HG03469 (cell line): ENCODE data around the gene PRRC2A.

Experiments
- ATAC-seq: cut with Tn5 transposase; IDR thresholded peaks from one replicate; pipeline ENCODE4 v1.9.1; 2021; ENCODE audit warnings: mild to moderate bottlenecking, moderate library complexity, moderate number of reproducible peaks; ENCODE audit not compliant: unreplicated experiment

The PRRC2A gene

GRCh38 chr6:31664790-31665500 is 44.4 kb downstream of the PRRC2A start, which contains the start of gene GPANK1:
GPANK1 (minus strand) TSS chr6:31664997; CDS start chr6:31664478, 519 bp downstream.
- ATAC-seq: no peak

GRCh38 chr6:31665501-31666336 is 45.2 kb downstream of the PRRC2A start, which contains the start of gene CSNK2B:
CSNK2B (plus strand) TSS chr6:31666080; CDS start chr6:31666832, 752 bp downstream.
- ATAC-seq: peak; percentile 63

- ATAC-seq: no peak
Observed at GRCh38 chr6:31666337-31666965, 45.9 kb downstream of the PRRC2A start.

- no peak for ATAC-seq
Observed at GRCh38 chr6:31669676-31670075, 49.2 kb downstream of the PRRC2A start, which contains the start of gene LY6G5B. LY6G5B (plus strand) TSS chr6:31669976; CDS start chr6:31670951, 975 bp downstream.

GRCh38 chr6:31676322-31676903 is 55.9 kb downstream of the PRRC2A start:
- no peak for ATAC-seq

GRCh38 chr6:31676904-31677303 is 56.4 kb downstream of the PRRC2A start:
- ATAC-seq: no peak

GRCh38 chr6:31677955-31678354 is 57.4 kb downstream of the PRRC2A start:
- no peak for ATAC-seq

- no peak for ATAC-seq
Observed at GRCh38 chr6:31680226-31681134, 60.0 kb downstream of the PRRC2A start, which contains the start of gene LY6G5C. LY6G5C (minus strand) TSS chr6:31681067; CDS start chr6:31680373, 694 bp downstream.

GRCh38 chr6:31681135-31681671 is 60.7 kb downstream of the PRRC2A start:
- ATAC-seq: no peak

- ATAC-seq: no peak
Observed at GRCh38 chr6:31683591-31683990, 63.1 kb downstream of the PRRC2A start.

GRCh38 chr6:31686483-31686882 is 66.0 kb downstream of the PRRC2A start:
- ATAC-seq: no peak

- ATAC-seq: no peak
Observed at GRCh38 chr6:31687321-31687720, 66.8 kb downstream of the PRRC2A start.
